Uterus (tissue), 2 donors: ENCODE data around the gene NCS1.

Source experiments
- CTCF ChIP-seq, 4 experiments: fragments of 200-600 bp in 2 of 4; fragments of 450-650 bp in 2 of 4; sonication (generic) in 2 of 4; IDR thresholded peaks; one replicate each; pipeline ENCODE4 v1.5.1; 2016 to 2019; ENCODE audit warnings: antibody characterized with exemption in 4 of 4, mild to moderate bottlenecking in 2 of 4, moderate library complexity in 1 of 4
- POLR2A ChIP-seq, 2 donors: fragments of 450-650 bp; IDR thresholded peaks; one replicate each; pipeline ENCODE4 v1.6.1; 2016; ENCODE audit warnings: antibody characterized with exemption in 2 of 2, mild to moderate bottlenecking in 1 of 2, moderate library complexity in 1 of 2

DNA sequence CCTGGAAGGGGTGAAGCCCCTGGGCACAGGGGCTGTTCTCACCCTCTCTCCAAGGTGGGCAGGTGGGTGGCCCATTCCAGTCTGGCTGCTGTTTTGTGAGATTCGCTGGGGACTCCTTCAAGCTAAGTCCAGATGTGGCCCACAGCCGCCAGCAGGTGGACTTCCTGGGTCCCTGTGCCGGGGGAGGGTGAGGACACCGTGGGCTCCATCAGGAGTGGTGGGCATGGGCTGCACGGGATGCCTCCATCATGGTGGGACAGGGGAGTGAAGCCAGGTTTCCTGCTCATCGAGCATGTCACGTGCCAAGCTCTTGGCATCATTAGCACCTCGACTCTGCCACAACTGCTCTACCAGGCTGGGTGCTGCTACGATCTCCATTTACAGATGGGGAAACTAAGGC is 1.8 kb downstream of the NCS1 start:
- TF ChIP-seq CTCF (IDR thresholded peaks at IDR 0.05): no peak
- no peak for TF ChIP-seq POLR2A (IDR thresholded peaks at IDR 0.05)
